HepG2 (cell line): ENCODE measurements around the gene PRRT1B. TPM values are rescaled to one million over a fixed set of nuclear protein-coding genes. Genes with fewer than 3 reads are reported as not detected.

Experiments used
- ADNP ChIP-seq: sonication (generic); formaldehyde crosslinking; IDR thresholded peaks from 2 replicates; pipeline ENCODE4 v1.4.0; 2020; ENCODE audit warnings: missing genetic modification reagents
- FOXA1 ChIP-seq, 2 experiments: fragments of 450-650 bp in 1 of 2; sonication (generic) in 1 of 2; formaldehyde crosslinking in 1 of 2; IDR thresholded peaks; 2 replicates each; pipeline versions ENCODE4 v1.4.0 to v1.6.1; 2016 to 2020; ENCODE audit warnings: missing genetic modification reagents in 1 of 2
- HHEX ChIP-seq: IDR thresholded peaks from 2 replicates; pipeline ENCODE4 v1.6.1; 2016; ENCODE audit warnings: control low read depth
- HMG20B ChIP-seq: conservative IDR thresholded peaks from 2 replicates; pipeline ENCODE4 v1.6.1; 2016; ENCODE audit warnings: missing genetic modification reagents, missing compliant biosample characterization
- IRF2 ChIP-seq: IDR thresholded peaks from 2 replicates; pipeline ENCODE4 v1.6.1; 2018; ENCODE audit warnings: missing genetic modification reagents, missing compliant biosample characterization
- KLF11 ChIP-seq: IDR thresholded peaks from 2 replicates; pipeline ENCODE4 v1.6.1; 2016; ENCODE audit warnings: missing compliant biosample characterization
- MEIS1 ChIP-seq: sonication (generic); formaldehyde crosslinking; IDR thresholded peaks from 2 replicates; pipeline ENCODE4 v1.9.0; 2021; ENCODE audit warnings: mild to moderate bottlenecking, missing genetic modification reagents, moderate library complexity, borderline replicate concordance
- NCOR1 ChIP-seq: fragments of 200-600 bp; sonication (generic); IDR thresholded peaks from 2 replicates; pipeline ENCODE4 v1.7.0; 2017; ENCODE audit warnings: antibody characterized with exemption, low read length, borderline replicate concordance
- NFATC3 ChIP-seq: sonication (generic); formaldehyde crosslinking; IDR thresholded peaks from 2 replicates; pipeline ENCODE4 v1.5.1; 2020; ENCODE audit warnings: mild to moderate bottlenecking, missing genetic modification reagents
- NONO ChIP-seq, 2 experiments: fragments of 450-650 bp in 1 of 2; sonication (generic) in 1 of 2; formaldehyde crosslinking in 1 of 2; IDR thresholded peaks in 1 of 2; conservative IDR thresholded peaks in 1 of 2; 2 replicates each; pipeline versions ENCODE4 v1.6.1 to v1.8.0; 2017 to 2022; ENCODE audit warnings: mild to moderate bottlenecking in 1 of 2, missing genetic modification reagents in 1 of 2, moderate library complexity in 1 of 2
- PAWR ChIP-seq: sonication (generic); formaldehyde crosslinking; IDR thresholded peaks from 2 replicates; pipeline ENCODE4 v1.4.0; 2020; ENCODE audit warnings: missing genetic modification reagents, mild to moderate bottlenecking, borderline replicate concordance
- REPIN1 ChIP-seq: sonication (generic); formaldehyde crosslinking; IDR thresholded peaks from 2 replicates; pipeline ENCODE4 v1.8.0; 2022; ENCODE audit warnings: missing genetic modification reagents, low read depth, mild to moderate bottlenecking, borderline replicate concordance
- REXO4 ChIP-seq: sonication (generic); formaldehyde crosslinking; IDR thresholded peaks from 2 replicates; pipeline ENCODE4 v1.8.0; 2022; ENCODE audit warnings: missing genetic modification reagents, mild to moderate bottlenecking, borderline replicate concordance
- SMC3 ChIP-seq: IDR thresholded peaks from 2 replicates; pipeline ENCODE4 v1.6.1; 2011; ENCODE audit warnings: low read length, improper control_type of control experiment
- SNRNP70 ChIP-seq: fragments of 200-400 bp; formaldehyde crosslinking; IDR thresholded peaks from 2 replicates; pipeline ENCODE4 v1.6.1; 2017; ENCODE audit warnings: mild to moderate bottlenecking, low read depth, low read length, moderate library complexity
- TAF1 ChIP-seq: sonication (generic); formaldehyde crosslinking; IDR thresholded peaks from 2 replicates; pipeline ENCODE4 v1.4.0; 2020; ENCODE audit warnings: missing genetic modification reagents
- TOPORS ChIP-seq: sonication (generic); formaldehyde crosslinking; IDR thresholded peaks from 2 replicates; pipeline ENCODE4 v1.8.0; 2023; ENCODE audit warnings: mild to moderate bottlenecking, missing genetic modification reagents
- ZNF550 ChIP-seq: sonication (generic); formaldehyde crosslinking; IDR thresholded peaks from 2 replicates; pipeline ENCODE4 v1.4.0; 2020; ENCODE audit warnings: mild to moderate bottlenecking, missing genetic modification reagents, borderline replicate concordance
- ZNF563 ChIP-seq: sonication (generic); formaldehyde crosslinking; IDR thresholded peaks from 2 replicates; pipeline ENCODE4 v1.8.0; 2022; ENCODE audit warnings: mild to moderate bottlenecking, moderate library complexity, missing genetic modification reagents
- ZNF782 ChIP-seq: sonication (generic); formaldehyde crosslinking; IDR thresholded peaks from 2 replicates; pipeline ENCODE4 v1.4.0; 2020; ENCODE audit warnings: missing genetic modification reagents, mild to moderate bottlenecking, borderline replicate concordance
- ZNF879 ChIP-seq: sonication (generic); formaldehyde crosslinking; IDR thresholded peaks from 2 replicates; pipeline ENCODE4 v1.8.1; 2023; ENCODE audit warnings: missing genetic modification reagents
- ZSCAN30 ChIP-seq: sonication (generic); formaldehyde crosslinking; IDR thresholded peaks from 2 replicates; pipeline ENCODE4 v1.5.0; 2020; ENCODE audit warnings: mild to moderate bottlenecking, missing genetic modification reagents
- polyA plus RNA-seq, 8 experiments: library from polyadenylated mRNA; depleted of rRNA in 3 of 8; stranded (reverse) in 7 of 8; unstranded in 1 of 8; fragments of >200 nt; fragmentation: Illumina TruSeq in 4 of 8; extraction: Trizol in 4 of 8; gene quantifications; 2 replicates each; pipeline versions ENCODE4 v1.2.1 to v1.2.3, GENCODE V29; 2011 to 2016; ENCODE audit warnings: low read depth in 4 of 8, missing spikeins in 1 of 8, mixed read lengths in 1 of 8; ENCODE audit not compliant: insufficient read depth in 1 of 8
- total RNA-seq, 5 experiments: library from RNA; depleted of rRNA; stranded (reverse); fragments of >200 nt; fragmentation: Illumina TruSeq; extraction: Trizol; gene quantifications; 2 replicates each; pipeline ENCODE4 v1.2.3, GENCODE V29; 2016; ENCODE audit warnings: low read depth in 1 of 5
- TF ChIP-seq, protein P1 (sequence below): sonication (generic); formaldehyde crosslinking; IDR thresholded peaks from 2 replicates; pipeline ENCODE4 v1.5.0; 2020; ENCODE audit warnings: missing genetic modification reagents, mild to moderate bottlenecking, borderline replicate concordance
- TF ChIP-seq, protein P2 (sequence below): sonication (generic); formaldehyde crosslinking; IDR thresholded peaks from 2 replicates; pipeline ENCODE4 v1.5.1; 2020; ENCODE audit warnings: mild to moderate bottlenecking, missing genetic modification reagents
- TF ChIP-seq, protein P3 (sequence below): sonication (generic); formaldehyde crosslinking; IDR thresholded peaks from 2 replicates; pipeline ENCODE4 v1.4.0; 2020; ENCODE audit warnings: missing genetic modification reagents

Gene PRRT1B
- total and polyA plus RNA-seq, 2 of the 13 experiments (the other 11 are each of a cell fraction or from before 2014, with no cell fraction given): not detected

DNA sequence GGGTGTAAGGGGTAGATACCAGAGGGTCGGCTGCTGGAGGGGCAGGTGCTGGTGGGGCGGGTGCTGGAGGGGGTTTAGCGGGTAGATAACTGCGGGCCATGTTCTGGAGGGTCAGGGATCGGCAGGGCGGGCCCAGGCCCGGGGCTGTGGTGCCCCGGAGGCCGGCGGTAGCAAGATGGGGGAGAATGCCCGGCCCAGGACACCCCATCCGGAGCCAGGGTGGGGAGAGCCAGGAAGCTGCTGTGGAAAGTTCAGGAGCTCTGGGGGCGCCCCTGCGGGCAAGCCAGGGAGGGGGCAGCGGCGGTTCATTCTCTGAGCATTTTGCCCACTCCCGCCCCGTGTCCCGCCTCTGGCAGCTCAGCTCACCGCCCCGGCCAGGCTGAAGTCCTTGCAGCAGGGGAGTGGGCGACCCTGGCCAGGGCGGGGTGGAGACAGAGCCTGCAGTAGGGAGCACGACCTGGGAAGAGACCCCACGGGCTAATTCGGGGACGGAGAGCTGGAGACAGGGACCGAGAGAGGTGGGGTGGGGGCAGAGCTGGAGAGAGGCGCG lies 538 bp downstream of the PRRT1B start (continued):
- TF ChIP-seq SMC3 (no peak), REXO4 (CRISPR knock-in tag) (no peak), SNRNP70 (no peak), ZSCAN30 (CRISPR knock-in tag) (no peak), NFATC3 (CRISPR knock-in tag) (no peak), ZNF563 (CRISPR knock-in tag) (peak; percentile 40; the same call in 1 of the 2 replicates), HHEX (CRISPR knock-in tag) (no peak), PAWR (CRISPR knock-in tag) (no peak), TAF1 (CRISPR knock-in tag) (no peak), ZNF782 (CRISPR knock-in tag) (no peak), ZNF550 (CRISPR knock-in tag) (no peak), FOXA1 (IDR thresholded peaks at IDR 0.05) (no peak), FOXA1 (CRISPR knock-in tag; IDR thresholded peaks at IDR 0.05) (no peak), NCOR1 (no peak), NONO (IDR thresholded peaks at IDR 0.05) (no peak), NONO (CRISPR knock-in tag; conservative IDR thresholded peaks at IDR 0.05) (no peak), TOPORS (CRISPR knock-in tag) (no peak), ZNF879 (no peak), MEIS1 (CRISPR knock-in tag) (no peak), ADNP (CRISPR knock-in tag) (no peak), KLF11 (CRISPR knock-in tag) (no peak), REPIN1 (no peak), IRF2 (CRISPR knock-in tag) (no peak), HMG20B (CRISPR knock-in tag) (no peak)
- TF ChIP-seq, protein P1, sequence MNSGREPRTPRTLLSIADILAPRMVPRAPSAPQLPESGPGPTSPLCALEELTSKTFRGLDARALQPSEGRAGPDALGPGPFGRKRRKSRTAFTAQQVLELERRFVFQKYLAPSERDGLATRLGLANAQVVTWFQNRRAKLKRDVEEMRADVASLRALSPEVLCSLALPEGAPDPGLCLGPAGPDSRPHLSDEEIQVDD (CRISPR knock-in tag): no peak
- TF ChIP-seq, protein P2, sequence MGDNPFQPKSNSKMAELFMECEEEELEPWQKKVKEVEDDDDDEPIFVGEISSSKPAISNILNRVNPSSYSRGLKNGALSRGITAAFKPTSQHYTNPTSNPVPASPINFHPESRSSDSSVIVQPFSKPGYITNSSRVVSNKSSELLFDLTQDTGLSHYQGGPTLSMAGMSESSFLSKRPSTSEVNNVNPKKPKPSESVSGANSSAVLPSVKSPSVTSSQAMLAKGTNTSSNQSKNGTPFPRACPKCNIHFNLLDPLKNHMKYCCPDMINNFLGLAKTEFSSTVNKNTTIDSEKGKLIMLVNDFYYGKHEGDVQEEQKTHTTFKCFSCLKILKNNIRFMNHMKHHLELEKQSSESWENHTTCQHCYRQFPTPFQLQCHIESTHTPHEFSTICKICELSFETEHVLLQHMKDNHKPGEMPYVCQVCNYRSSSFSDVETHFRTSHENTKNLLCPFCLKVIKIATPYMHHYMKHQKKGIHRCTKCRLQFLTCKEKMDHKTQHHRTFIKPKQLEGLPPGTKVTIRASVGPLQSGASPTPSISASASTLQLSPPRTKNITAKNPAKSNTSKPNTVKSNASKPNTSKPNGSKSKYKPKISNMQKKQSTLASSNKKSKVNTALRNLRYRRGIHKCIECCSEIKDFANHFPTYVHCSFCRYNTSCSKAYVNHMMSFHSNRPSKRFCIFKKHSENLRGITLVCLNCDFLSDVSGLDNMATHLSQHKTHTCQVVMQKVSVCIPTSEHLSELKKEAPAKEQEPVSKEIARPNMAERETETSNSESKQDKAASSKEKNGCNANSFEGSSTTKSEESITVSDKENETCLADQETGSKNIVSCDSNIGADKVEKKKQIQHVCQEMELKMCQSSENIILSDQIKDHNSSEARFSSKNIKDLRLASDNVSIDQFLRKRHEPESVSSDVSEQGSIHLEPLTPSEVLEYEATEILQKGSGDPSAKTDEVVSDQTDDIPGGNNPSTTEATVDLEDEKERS (CRISPR knock-in tag): no peak
- TF ChIP-seq, protein P3, sequence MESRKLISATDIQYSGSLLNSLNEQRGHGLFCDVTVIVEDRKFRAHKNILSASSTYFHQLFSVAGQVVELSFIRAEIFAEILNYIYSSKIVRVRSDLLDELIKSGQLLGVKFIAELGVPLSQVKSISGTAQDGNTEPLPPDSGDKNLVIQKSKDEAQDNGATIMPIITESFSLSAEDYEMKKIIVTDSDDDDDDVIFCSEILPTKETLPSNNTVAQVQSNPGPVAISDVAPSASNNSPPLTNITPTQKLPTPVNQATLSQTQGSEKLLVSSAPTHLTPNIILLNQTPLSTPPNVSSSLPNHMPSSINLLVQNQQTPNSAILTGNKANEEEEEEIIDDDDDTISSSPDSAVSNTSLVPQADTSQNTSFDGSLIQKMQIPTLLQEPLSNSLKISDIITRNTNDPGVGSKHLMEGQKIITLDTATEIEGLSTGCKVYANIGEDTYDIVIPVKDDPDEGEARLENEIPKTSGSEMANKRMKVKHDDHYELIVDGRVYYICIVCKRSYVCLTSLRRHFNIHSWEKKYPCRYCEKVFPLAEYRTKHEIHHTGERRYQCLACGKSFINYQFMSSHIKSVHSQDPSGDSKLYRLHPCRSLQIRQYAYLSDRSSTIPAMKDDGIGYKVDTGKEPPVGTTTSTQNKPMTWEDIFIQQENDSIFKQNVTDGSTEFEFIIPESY (CRISPR knock-in tag): no peak
